HG02938 (cell line): Measurements from ENCODE around the gene EML1.

ENCODE experiments used
- ATAC-seq: cut with Tn5 transposase; IDR thresholded peaks from one replicate; pipeline ENCODE4 v1.9.1; 2021; ENCODE audit warnings: mild to moderate bottlenecking, moderate library complexity; ENCODE audit not compliant: unreplicated experiment

The EML1 gene

GRCh38 chr14:99803106-99803775, 10.0 kb downstream of the EML1 start:
- ATAC-seq: no peak

GRCh38 chr14:99803803-99804202, 10.6 kb downstream of the EML1 start:
- no peak for ATAC-seq

GRCh38 chr14:99805757-99806439, 12.7 kb downstream of the EML1 start:
- no peak for ATAC-seq

DNA sequence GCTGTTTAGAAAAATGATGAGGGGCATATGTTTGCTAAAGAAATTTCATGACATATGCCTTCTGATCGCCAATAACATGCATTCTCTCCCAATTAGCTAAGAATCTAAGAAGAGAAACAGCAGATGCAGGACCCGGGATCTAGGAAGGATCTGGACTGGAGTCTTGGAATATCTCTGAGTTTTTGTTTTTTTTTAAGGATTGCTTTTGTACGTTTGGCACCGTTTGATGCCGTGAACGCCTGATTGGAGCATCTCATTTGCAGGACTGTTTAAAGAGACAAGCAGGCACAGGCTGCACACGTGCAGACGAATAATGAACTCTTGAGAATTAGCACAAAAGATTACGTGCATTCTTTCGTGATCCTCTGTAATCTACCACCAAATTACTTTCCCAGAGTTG, 13.6 kb downstream of the EML1 start:
- no peak for ATAC-seq

DNA sequence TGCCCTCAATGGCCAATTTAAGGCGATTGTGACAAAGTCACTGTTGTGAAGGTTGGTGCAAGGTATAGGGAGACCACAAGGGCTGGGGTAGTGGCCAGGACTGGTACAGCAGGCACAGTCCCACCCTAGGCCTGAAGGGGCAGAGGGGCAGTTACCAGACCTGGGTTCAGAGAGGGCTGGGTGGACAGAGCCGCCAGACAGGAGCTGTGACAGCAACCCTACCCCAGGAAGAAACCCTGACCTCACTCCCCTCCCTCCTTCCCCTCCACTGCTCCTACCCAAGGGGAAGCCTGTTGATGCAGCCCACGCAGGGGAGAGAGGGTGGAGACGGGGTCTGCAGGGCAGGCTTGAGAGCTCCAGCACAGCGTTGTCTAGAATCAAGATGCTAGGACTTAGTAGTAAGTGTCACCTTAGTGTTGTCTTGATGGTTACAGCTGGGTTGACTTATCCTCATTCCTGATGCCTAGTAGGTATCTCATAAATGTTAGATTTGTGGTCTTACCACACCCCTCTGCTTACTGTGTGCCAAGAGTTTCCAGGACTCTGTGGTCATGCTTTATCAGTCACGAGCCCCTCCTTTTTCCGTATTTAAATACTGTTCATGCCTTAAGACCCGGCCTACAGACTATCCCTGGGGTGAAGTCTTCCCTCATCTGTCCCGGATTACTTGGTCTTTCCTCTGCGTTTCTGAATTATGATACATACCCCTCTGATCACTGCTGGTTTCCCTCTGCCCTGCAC, 14.4 kb downstream of the EML1 start:
- no peak for ATAC-seq

DNA sequence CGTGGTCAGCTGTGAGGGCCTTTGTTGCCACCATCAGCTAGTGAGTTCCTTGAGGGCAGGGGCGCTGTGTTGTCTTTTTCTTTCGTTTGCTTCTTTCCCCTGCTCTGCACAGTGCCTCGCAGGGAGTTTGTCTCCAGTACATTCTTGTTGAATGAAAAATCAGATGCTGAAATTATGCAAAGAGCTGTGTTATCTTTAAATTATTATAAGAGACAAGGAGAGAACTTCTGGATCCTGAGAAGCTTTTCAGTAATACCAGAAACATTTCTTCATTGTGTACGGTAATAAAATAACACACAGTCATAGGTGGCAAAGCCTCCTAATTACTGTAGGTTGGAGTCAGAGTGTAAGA, 14.9 kb downstream of the EML1 start:
- ATAC-seq: no peak

GRCh38 chr14:99808515-99808914, 15.3 kb downstream of the EML1 start:
- ATAC-seq: no peak

DNA sequence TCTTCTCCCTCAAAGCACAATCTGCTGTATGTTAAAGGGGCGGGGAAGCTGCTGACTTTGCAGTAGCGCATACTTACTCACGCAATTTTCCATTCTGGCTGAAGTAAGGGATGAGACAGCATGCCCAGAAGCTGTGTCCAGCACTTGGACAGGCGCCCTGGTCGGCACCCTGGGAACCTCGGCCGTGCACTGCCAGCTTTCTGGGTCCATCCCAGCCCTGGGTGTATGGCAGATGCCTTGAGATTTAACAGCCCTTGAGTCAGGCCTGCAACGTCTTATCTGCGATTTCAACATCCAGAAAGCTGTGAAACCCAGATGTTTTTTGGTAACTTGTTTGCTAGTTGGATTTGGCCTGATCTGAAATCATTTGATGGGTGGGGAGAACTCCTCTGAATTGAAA, 16.1 kb downstream of the EML1 start:
- no peak for ATAC-seq

DNA sequence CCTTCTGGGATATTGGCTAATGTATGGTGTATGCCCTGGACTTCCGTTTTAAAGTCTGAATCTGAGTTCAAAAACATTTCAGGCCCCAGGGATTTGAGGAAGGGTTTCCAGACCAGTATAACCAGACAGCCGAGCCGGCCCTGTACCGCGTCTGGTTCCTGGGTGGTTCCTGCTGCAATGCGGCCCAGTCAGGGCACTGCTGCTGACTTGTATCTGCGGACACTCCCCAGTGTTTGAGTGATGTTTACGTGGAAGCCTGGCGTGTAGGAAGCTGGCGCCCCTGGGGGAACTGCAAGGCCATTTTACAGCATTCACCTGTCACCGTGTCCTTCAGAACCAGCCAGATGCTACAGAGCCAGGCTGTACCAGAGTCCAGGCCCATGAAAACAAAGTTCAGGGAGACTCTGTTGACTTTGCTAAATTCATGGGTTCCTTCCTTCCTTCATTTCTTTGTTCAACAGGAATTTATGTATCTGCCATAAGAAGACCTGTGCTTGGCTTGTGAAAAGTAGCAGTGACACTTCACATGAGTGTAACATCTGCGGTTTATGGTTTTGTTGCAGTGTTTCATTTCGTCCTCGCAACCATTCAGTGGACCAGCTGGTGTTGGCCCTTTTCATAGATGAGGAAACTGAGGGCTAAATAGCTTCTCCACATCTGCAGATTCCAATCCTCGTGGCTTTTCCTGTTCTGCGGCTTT, 16.8 kb downstream of the EML1 start:
- ATAC-seq: no peak

DNA sequence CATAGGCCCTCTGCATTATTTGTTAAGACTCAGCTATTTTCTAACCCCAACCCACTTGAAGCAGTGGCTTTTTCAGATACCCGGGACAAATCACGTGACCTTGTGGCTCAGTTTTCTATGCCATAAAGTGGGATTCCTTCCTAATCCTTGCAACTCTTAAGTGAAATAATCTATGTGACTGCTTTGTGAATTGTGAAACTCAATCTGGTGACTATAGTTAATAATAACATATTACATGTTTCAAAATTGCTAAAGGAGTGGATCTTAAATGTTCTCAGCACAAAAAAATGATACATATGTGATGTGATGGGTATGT, 17.3 kb downstream of the EML1 start:
- no peak for ATAC-seq

- no peak for ATAC-seq
These were observed 19.0 kb downstream of the EML1 start for GRCh38 chr14:99812096-99812750.

DNA sequence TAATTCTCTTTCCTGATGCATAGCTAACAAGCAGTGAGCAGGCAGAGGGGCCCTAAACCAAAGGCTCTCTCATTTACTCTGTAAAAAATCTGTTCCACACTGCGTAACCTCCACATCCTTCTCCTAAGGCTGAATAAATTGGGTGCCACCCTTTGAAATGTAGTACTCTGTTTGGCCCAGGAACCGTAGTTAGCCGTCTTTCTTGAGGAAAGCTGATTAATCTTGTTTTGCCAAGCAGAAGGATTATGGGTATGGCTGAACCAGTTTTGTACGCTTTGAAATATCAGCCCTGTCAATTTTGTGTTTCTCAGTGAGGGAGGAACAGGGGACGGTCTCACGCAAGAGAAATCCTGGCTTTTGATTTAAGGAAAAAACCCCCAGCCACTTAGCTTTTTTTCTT, 19.7 kb downstream of the EML1 start:
- no peak for ATAC-seq

- ATAC-seq: no peak
These were observed 22.5 kb downstream of the EML1 start for GRCh38 chr14:99815696-99816095.

GRCh38 chr14:99816217-99816616, 23.0 kb downstream of the EML1 start:
- no peak for ATAC-seq

- no peak for ATAC-seq
These were observed 23.4 kb downstream of the EML1 start for GRCh38 chr14:99816642-99817041.

DNA sequence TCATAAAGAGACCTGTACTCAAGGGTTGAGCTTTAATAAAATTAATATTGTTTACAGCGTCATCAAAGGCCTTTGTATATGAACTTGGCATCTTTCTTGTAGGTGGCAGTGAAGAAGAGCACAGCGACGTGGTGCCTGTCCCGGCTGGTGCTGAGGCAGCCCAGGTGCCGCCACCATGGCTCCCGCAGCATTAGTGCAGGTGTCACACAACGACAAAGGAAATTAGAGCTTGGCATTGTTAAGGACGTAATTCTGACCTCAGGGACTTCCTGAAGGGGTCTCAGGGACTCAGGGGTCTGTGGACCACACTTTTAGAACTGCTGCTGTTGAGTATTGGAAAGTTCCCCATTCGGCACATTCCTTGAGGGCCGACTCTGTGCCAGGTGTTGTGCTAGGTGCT, 24.1 kb downstream of the EML1 start:
- no peak for ATAC-seq

DNA sequence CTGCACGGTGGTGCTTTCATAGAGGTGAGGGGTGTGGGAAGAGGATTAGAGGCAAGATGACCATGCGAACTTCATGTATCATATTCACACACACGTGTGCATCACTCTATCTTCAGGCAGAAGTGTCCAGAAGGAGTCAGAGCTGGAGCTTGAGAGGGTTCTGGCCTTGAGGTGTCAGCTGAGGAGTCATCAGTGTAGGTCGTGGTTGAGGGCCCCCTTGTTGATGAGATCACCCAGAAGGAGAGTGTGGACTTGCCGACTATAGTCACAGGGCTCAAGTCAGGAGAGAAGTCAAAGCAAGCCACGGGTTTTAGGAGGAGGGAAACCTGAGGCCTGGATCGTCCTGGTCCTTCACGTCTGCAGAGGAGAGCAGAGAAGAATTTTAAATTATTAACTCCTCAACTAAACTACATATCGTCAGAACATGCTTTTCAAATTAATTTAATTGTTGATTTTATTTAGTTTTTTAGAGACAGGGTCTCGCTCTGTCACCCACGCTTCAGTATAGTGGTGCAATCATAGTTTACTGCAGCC, 25.4 kb downstream of the EML1 start:
- no peak for ATAC-seq

DNA sequence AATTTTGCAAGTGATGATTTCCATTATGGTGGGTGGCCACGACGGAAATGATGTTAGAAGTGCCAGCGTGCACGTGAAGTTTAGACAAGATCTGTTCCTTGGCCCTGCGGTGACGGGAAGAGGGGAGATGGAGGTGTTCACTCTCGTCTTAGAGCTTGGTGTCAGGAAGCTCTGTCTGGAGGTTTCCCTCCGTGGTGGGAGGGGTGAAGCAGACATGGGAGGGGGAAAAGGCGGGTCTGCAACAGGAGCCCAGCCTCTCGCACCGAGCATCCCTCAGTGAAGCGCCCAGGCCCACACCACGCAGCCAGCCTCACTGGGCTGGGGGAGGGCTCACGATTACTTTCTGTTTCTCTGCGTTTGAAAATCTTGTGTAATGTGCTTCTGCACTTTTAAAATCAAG, 26.3 kb downstream of the EML1 start:
- no peak for ATAC-seq

DNA sequence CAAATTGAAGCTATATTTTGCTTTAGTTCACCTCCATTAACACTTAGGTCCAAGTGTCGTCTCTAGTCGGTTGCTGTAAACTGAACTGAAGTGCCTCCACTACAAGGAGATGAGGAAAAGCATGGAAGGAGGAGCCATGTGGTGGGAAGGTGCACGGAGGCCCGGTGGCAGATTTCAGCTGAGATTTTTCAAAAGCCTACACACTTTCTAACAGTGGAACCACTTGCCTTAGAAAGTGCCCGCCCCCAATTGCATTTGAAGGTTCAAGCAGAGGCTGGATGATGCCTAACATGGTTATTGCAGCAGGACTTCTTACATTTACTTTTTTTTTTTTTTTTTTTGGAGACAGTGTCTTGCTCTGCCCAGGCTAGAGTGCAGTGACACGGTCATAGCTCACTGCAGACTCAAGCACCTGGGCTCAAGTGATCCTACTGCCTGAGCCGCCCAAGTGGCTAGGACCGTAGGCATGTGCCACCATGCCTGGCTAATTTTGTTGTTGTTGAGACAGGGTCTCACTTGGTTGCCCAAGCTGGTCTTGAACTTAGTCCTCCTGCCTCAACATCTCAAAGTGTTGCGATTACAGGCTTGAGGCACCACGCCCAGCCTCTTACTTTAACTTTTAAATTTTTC, 27.6 kb downstream of the EML1 start:
- ATAC-seq: no peak
